Measurements from ENCODE around the gene EVA1B.

- TF ChIP-seq POLR2A (IDR thresholded peaks at IDR 0.05): no peak
- TF ChIP-seq CTCF (IDR thresholded peaks at IDR 0.05): no peak
Measured at GRCh38 chr1:36324353-36324703, 883 bp upstream of the EVA1B start.

Data from Peyer's patch (tissue), 4 donors.